GM18508 (cell line): ENCODE results near the gene GPER1.

Experiments
- ATAC-seq: cut with Tn5 transposase; IDR thresholded peaks from one replicate; pipeline ENCODE4 v1.9.1; 2021; ENCODE audit warnings: moderate number of reproducible peaks; ENCODE audit not compliant: insufficient read depth, unreplicated experiment

Gene GPER1

DNA sequence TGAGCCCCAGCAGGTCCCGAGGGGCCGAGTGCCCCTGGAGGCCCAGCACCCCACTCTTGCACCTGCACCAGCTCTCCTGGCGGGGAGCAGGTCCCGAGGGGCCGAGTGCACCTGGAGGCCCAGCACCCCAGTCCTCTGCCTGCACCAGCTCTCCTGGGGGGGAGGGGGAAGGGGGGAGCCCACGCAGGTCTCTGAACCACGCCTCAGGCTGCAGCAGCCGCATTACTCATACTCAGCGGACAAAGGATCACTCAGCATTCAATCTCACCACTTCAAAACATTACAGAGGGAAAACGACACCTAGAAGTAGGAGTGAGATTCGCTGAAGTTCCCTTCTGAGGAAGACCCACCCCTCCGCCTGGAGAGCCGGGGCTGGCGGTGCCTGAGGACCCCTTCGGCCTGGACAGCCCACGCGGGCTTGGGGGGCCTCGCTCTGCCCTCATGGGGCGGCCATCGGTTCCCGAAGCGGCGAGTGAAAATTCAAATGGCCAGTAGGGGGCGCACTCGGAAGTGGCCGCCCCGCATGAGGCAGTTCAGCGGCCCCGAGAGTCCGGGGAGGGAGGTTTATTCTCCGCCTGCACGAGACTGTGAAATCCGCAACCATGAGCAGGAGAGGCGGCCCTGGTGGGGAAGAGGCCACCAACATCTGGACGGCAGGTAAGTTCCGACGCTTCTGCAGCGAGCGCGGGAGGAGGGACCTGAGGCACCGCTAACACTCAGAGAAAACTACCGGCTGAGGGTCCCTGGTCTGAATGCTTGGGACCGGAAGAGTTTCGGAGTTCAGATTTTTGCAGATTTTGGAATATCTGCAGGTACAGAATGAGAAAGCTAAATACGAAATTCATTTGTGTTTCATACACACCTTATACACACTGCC is 1.1 kb upstream of the GPER1 start:
- no peak for ATAC-seq

DNA sequence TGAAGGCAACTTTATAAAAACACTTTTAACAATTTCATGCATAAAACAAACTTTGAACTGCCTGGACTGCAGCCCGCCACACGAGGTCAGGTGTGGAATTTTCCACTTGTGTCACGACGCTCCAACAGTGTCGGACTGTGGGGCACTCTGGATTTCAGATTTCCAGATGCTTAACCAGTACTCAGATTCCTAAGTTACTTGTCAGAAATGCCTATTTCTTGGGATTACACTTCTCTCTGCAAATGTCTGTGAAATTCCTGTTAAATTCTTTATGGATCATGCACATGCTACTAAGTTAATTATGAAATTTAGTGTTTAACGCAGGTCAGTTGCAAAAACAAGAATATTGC is 473 bp upstream of the GPER1 start:
- ATAC-seq, result no peak

DNA sequence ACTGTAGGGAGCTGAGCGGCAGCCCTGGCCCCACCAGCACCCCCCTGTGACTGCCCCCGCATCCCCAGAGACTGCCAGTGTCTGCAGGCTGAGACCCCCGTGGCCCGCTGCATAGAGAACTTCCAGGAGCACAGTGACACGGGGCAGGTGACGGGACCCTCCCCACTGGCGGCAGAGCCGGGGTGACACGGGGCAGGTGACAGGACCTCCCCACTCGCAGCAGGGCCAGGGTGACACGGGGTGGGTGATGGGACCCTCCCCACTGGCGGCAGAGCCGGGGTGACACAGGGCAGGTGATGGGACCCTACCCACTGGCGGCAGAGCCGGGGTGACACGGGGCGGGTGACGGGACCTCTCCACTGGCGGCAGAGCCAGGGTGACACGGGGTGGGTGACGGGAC is 2.3 kb downstream of the GPER1 start:
- no peak for ATAC-seq

DNA sequence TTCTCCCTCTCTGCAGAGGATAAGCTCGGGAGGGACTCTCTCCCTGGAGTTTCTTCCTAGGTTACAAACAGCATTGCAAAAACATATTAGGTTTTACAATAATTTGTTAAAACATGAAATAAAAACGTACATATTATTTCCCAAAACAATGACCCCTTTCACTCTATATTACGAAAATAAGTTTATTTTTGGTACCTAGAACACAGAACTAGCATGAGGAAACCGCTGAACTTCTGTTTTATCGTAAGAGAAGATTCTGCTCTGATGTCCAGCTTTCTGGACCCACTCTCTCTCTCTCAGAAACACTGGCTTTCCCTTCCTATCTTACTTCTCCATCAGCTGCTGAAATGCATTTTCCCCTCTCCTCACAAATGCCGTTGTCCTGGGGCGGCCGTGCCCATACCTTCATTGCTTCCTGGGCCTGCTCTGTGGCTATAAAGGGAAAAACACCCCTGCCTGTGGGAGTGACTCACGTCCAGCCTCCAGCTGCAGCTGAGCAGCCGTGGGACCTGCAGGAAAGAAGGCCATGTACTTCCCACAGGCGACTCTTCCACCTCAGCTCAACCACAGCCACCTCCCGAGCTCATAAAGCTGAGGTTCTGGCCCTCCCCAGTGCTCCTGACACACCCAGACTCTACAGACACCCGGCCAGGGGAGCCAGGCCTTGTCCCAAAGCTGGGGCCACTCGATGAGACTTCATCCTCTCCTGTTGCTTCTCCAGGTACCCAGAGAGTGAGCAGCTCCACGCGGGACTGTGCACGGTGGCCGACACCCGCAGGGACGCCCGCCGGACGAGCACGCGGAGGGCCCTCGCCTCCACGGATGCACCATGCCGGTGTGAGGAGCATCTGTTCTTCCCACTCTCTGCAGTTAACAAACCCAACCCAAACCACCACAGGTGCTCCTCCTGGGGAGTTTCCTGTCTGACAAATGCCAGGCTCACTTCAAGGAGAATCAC is 3.1 kb downstream of the GPER1 start:
- ATAC-seq, result no peak

DNA sequence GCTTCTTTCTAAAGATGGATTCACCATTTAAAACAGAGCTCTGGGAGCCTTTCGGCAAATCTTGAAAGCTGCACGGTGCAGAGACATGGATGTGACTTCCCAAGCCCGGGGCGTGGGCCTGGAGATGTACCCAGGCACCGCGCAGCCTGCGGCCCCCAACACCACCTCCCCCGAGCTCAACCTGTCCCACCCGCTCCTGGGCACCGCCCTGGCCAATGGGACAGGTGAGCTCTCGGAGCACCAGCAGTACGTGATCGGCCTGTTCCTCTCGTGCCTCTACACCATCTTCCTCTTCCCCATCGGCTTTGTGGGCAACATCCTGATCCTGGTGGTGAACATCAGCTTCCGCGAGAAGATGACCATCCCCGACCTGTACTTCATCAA is 3.7 kb downstream of the GPER1 start:
- ATAC-seq, result no peak

DNA sequence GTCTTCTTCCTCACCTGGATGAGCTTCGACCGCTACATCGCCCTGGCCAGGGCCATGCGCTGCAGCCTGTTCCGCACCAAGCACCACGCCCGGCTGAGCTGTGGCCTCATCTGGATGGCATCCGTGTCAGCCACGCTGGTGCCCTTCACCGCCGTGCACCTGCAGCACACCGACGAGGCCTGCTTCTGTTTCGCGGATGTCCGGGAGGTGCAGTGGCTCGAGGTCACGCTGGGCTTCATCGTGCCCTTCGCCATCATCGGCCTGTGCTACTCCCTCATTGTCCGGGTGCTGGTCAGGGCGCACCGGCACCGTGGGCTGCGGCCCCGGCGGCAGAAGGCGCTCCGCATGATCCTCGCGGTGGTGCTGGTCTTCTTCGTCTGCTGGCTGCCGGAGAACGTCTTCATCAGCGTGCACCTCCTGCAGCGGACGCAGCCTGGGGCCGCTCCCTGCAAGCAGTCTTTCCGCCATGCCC is 4.3 kb downstream of the GPER1 start:
- ATAC-seq, result no peak

DNA sequence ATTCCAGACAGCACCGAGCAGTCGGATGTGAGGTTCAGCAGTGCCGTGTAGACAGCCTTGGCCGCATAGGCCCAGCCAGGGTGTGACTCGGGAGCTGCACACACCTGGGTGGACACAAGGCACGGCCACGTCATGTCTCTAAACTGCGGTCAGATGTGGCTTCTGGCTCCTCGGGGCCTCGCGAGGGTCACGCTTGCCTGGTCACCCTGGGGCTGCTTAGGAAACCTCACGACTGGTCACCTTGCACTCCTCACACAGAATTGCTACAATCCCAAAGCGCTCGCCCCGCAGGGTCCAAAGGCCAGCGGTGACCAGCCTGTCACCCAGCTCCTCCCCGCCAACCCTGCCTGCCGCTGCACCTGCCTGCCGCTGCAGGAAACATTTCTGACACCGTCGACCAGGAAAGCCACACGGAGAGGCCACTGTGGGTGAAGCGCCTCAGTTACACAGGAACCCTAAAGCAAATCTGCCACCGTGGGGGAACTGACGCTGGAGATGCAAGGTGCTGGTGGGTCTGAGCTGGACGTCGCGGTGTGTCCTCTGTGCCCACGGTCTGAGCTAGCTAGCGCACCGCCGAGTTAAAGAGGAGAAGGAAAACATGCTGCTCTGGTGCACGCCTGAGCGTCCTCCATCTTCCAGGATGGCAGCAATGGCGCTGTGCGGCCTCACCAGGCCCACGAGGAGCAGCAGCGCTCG is 5.0 kb downstream of the GPER1 start:
- no peak for ATAC-seq

DNA sequence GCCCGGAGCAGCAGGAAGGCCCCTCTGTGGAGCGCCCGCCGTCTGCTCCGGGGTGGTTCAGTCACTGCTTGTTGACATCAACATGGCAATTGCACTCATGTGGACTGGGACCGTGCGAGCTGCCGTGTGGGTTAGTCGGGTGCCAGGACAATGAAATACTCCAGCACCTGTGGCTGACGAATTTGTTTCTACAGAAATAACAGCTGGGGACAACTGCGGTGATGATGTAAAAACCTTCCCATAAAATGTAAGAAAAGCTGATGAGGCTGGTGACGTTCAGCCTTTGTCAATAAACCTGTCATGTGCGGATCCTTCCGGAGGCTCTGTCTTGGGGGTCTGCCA is 5.6 kb downstream of the GPER1 start:
- ATAC-seq, result no peak

DNA sequence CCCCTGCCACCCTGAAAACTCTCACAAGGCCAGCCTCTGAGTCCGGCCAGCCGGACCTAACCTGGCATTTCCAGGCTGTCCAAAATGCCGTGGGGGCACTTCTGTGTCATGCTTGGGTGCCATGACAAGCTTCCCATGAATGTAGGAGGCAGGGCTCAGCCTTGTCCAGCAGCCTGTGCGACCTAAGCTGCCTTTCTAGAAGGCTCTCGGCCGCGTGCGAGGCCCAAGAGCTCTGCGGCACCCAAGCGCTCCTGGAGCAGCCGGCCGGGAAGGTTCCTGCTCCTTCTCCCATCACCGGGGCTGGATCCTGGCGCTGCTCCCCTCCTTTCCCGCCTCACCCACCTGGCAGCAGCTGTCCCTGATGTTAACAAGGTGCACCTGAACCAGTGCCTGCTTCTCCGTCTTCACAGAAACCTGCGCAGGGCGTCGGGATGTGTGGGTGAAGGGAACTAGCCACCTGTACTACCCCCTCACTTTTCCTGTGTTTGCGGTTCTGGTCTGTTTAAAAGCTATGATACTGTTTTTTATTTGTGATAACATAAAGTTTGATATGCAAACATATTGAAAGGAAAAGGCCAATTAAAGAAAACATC is 6.1 kb downstream of the GPER1 start:
- no peak for ATAC-seq

DNA sequence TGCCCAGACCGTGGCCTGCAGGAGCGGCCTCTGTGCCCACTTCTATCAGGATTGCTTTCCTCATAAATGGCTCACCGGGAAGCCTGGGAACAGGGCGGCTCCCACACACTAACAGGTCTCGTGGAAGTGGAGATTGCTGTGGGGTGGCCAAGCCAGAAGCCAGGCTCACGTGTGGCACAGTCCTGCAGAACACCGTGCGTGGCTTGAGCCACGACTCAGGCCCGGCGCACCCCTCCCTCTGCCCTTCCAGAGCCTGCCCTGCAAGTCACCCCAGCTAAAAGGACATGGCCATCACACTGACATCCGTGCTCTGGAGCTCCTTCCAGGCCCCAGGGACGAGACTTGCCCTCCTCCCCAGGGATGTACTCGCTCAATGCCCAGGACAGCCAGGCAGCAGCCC is 7.0 kb downstream of the GPER1 start:
- ATAC-seq, result no peak

DNA sequence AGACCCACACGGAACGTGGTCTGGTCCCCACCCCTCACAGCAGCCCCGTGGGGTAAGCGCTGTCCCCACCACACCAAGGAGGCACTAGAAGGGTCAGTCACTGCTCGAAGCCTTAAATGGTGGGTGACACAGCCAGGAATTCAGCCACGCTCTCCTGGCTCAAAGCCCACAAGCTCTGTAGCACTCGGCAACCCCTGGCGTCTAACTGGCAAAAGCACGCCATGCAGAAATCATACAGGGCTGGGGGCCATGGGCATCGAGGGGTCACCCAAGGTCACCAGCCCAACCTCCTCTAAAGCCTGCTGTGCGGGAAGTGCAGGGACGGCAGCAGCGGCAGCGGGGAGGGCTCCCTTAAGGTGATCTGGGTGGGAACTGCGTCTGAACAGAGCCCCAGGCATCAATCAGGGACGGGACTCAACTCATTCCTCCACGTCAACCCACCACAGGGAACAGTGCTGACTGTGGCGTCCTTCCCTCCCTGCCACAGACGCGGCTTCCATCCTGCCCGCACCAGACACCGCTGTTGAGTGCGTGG is 7.8 kb downstream of the GPER1 start:
- no peak for ATAC-seq

DNA sequence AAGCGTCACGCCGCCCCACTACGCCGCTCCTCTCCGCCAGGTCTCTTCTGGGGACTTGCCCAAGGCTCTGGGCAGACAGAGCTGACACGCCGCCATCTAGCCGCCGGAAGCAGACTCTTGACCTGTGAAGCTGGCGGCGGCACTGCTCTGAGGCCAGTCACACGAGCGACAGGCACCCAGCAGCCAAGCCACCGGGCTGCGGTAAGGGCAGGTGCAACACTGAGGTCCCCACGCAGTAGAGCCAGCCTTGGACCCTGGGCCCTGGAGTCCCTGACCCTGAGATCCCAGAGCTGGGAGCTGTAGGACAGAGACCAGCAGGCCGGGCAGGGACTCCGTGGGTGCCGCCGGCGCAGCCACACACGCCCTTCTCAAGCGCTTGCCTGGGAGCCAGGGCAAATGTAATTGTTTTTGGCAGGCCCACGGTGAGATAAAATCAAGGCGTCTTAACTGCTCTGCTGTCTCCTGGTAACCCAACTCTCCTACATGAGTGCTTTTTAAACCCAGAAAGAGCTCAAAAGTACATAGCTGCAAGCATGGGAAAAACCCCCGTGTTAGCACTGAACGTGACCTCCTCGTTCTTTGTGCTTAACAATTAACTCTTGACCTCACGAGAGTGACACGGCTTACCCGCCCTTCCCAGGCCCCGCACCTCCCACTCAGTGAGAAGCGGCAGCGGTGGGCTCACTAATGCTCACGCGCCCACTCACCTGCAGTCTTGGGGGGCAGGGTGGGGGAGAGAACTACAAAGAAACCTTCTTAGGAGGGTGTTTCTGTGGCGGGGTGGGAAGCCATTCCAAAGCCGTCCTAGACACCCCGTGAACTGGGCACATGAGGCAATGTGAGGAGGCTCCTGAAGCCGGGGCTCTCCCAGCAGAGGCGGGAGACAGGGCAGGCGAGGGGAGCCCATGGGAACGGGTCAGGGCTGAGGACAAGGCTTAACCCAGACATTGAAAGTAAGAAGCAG is 8.5 kb downstream of the GPER1 start:
- no peak for ATAC-seq

DNA sequence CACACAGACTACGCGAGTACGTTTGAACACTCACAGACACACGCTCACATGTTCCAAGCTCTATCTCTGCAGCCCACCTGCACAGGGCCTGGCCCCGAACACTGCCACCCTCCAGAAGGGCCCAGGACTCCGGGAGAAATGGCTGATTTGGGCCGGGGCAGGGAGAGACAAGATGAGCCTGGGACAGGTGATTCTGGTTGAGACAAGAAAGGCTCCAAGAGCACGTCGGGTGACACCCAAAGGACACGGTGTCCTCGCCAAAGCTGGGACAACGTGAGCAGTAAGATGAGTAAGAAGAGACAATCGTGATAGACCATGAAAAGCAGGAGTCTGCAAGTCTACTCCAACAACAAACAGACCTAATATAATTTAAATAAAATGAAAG is 9.2 kb downstream of the GPER1 start:
- ATAC-seq, result no peak

DNA sequence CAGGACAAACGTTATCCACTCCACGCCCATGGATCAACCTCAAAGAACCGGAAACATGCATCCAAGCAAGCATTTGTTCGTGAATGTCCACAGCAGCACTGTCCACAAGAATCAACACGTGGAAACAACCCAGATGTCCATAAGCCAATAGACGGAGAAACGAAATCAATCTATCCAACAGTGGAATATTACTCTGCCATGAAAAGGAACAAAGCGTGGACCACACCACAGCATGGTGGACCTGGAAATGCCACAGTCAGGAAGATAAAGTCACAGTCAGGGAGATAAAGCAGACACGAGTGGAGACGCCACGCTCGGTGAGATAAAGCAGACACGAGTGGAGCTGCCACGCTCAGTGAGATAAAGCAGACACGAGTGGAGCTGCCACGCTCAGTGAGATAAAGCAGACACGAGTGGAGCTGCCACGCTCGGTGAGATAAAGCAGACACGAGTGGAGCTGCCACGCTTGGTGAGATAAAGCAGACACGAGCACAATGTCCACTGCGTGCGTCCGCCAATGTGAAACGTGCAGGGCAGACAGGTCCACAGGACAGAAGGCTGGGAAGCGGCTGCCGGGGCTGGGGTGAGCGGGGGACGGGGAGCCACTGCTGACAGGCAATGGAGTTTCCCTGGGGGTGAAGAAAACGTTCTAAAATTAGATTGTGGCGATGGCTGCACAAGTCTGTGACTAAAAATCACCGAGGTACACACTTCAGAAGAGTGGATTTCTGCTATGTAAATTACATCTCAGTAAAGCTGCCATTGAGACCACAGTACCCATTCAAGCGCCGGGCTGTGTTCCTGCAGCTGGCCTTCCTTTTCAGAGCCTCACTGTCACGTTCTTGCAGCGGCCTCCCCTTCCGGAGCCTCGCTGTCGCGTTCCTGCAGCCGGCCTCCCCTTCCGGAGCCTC is 10.6 kb downstream of the GPER1 start:
- no peak for ATAC-seq

DNA sequence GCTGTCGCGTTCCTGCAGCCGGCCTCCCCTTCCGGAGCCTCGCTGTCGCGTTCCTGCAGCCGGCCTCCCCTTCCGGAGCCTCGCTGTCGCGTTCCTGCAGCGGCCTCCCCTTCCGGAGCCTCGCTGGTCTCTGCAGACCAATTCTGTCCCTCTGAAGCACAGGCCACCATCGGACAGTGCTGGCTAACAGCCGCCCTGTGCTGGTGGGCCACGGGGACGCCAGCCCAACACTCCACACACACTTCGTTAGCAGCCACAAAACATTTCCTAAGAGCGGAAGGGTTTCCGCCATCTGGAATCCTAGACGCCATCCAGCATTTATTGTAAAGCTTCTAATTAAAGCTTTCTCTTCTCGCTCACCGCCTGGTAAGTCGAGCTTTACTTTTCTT is 11.2 kb downstream of the GPER1 start:
- ATAC-seq, result no peak

DNA sequence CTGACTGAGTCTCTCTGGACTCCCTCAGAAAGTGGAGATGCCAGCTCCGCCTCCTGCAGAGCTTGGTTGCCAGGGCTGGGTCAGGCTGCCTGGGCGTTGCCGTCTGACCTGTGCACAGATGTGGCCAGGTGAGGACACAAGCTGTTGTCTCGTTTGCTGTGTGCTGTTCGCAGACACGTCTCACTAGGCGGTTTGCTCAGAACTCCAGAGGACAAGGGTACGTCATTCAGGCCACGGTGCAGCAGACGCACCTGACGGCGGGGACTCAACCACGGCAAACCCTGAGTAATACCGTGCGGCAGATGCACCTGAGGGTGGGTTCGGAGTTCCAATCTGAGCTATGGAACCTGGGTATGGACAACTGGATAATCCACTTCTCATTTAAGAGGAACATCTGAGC is 11.7 kb downstream of the GPER1 start:
- ATAC-seq, result no peak

DNA sequence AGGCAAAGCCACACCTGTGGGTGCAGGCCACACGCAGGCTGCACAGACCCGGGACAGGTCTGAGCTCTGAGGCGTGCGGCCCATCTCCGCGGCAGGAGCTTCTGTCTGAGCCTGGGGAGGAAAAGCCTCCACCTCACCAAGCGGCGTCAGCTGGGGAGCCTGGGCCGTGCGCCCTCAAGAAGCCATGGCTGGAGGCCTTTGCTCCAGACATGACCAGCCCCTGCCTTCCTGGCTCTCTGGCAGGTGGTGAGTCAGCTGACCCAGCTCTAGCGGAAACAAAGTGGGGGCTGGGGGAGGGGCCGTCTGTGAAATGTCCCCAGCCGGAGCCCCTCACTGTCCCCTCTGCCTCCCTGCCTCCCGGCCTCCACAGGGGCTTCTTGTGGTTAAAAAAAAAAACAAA is 12.5 kb downstream of the GPER1 start:
- no peak for ATAC-seq
